Liver (tissue), 9 donors: Measurements from ENCODE around the gene SCAMP5. TPM values are rescaled to one million over a fixed set of nuclear protein-coding genes. Genes with fewer than 3 reads are reported as not detected.
A peak's percentile ranks its signal among the peaks of the same experiment; 100 is the strongest.

Experiments used
- DNase-seq: peaks from one replicate; pipeline ENCODE4 v3.0.0-alpha.2; 2017; ENCODE audit warnings: low spot score
- H3K27ac ChIP-seq, 2 donors: one replicate each; pipeline ENCODE4 v1.7.0; 2013; ENCODE audit warnings: inconsistent platforms in 2 of 2, low read length in 2 of 2, control low read depth in 1 of 2, low read depth in 1 of 2, mild to moderate bottlenecking in 1 of 2
- H3K27me3 ChIP-seq, 4 donors: one replicate each; pipeline versions ENCODE4 v1.6.1 to v1.7.0; 2013; ENCODE audit warnings: low read length in 3 of 4, inconsistent platforms in 1 of 4, mild to moderate bottlenecking in 1 of 4, moderate library complexity in 1 of 4; ENCODE audit not compliant: control insufficient read depth in 4 of 4, insufficient read depth in 4 of 4
- H3K36me3 ChIP-seq, 4 donors: one replicate each; pipeline versions ENCODE4 v1.6.1 to v1.7.0; 2013; ENCODE audit warnings: low read length in 3 of 4, mild to moderate bottlenecking in 3 of 4, low read depth in 1 of 4, moderate library complexity in 1 of 4; ENCODE audit not compliant: control insufficient read depth in 4 of 4, insufficient read depth in 3 of 4
- H3K4me1 ChIP-seq, 4 donors: one replicate each; pipeline versions ENCODE4 v1.6.1 to v1.7.0; 2013; ENCODE audit warnings: low read length in 3 of 4, mild to moderate bottlenecking in 3 of 4, moderate library complexity in 1 of 4; ENCODE audit not compliant: control insufficient read depth in 4 of 4, insufficient read depth in 4 of 4
- H3K4me3 ChIP-seq, 3 donors: one replicate each; pipeline versions ENCODE4 v1.6.1 to v1.7.0; 2013; ENCODE audit warnings: low read length in 3 of 3, control low read depth in 1 of 3, low read depth in 1 of 3, mild to moderate bottlenecking in 1 of 3
- H3K9ac ChIP-seq, 2 donors: one replicate each; pipeline ENCODE4 v1.7.0; 2013; ENCODE audit warnings: low read length in 2 of 2, mild to moderate bottlenecking in 2 of 2, moderate library complexity in 2 of 2, control low read depth in 1 of 2, low read depth in 1 of 2
- H3K9me3 ChIP-seq, 4 donors: one replicate each; pipeline versions ENCODE4 v1.6.1 to v1.7.0; 2013; ENCODE audit warnings: low read length in 3 of 4; ENCODE audit not compliant: control insufficient read depth in 4 of 4
- ATF3 ChIP-seq: IDR thresholded peaks from 2 replicates; pipeline ENCODE4 v1.6.1; 2016; ENCODE audit warnings: antibody characterized with exemption
- CTCF ChIP-seq: fragments of 150-350 bp; IDR thresholded peaks from 2 replicates; pipeline ENCODE4 v1.5.1; 2017; ENCODE audit warnings: improper control_type of control experiment, low read depth, low read length; ENCODE audit not compliant: missing input control
- FOXA1 ChIP-seq: IDR thresholded peaks from 2 replicates; pipeline ENCODE4 v1.6.1; 2016; ENCODE audit warnings: antibody characterized with exemption
- FOXA2 ChIP-seq: IDR thresholded peaks from 2 replicates; pipeline ENCODE4 v1.6.1; 2016; ENCODE audit warnings: antibody characterized with exemption
- GABPA ChIP-seq, 2 donors: IDR thresholded peaks in 1 of 2; conservative IDR thresholded peaks in 1 of 2; 2 replicates each; pipeline ENCODE4 v1.6.1; 2016; ENCODE audit warnings: antibody characterized with exemption in 2 of 2, mild to moderate bottlenecking in 1 of 2, moderate library complexity in 1 of 2
- HNF4A ChIP-seq, 2 donors: conservative IDR thresholded peaks; 2 replicates each; pipeline ENCODE4 v1.6.1; 2016; ENCODE audit warnings: antibody characterized with exemption in 2 of 2, mild to moderate bottlenecking in 2 of 2
- JUND ChIP-seq, 2 donors: IDR thresholded peaks; 2 replicates each; pipeline ENCODE4 v1.6.1; 2016; ENCODE audit warnings: antibody characterized with exemption in 2 of 2
- NR2F2 ChIP-seq: IDR thresholded peaks from 2 replicates; pipeline ENCODE4 v1.6.1; 2016; ENCODE audit warnings: antibody characterized with exemption
- RAD21 ChIP-seq, 2 donors: IDR thresholded peaks; 2 replicates each; pipeline ENCODE4 v1.6.1; 2016; ENCODE audit warnings: antibody characterized with exemption in 2 of 2, mild to moderate bottlenecking in 2 of 2
- RXRA ChIP-seq, 2 donors: IDR thresholded peaks; 2 replicates each; pipeline ENCODE4 v1.6.1; 2017 to 2018; ENCODE audit warnings: antibody characterized with exemption in 2 of 2, mild to moderate bottlenecking in 1 of 2
- SP1 ChIP-seq: IDR thresholded peaks from 2 replicates; pipeline ENCODE4 v1.6.1; 2018; ENCODE audit warnings: antibody characterized with exemption, mild to moderate bottlenecking
- TAF1 ChIP-seq: conservative IDR thresholded peaks from 2 replicates; pipeline ENCODE4 v1.6.1; 2016; ENCODE audit warnings: antibody characterized with exemption, mild to moderate bottlenecking
- YY1 ChIP-seq: IDR thresholded peaks from 2 replicates; pipeline ENCODE4 v1.6.1; 2016; ENCODE audit warnings: antibody characterized with exemption, mild to moderate bottlenecking
- ZBTB33 ChIP-seq: IDR thresholded peaks from 2 replicates; pipeline ENCODE4 v1.6.1; 2016; ENCODE audit warnings: antibody characterized with exemption
- WGBS: extraction: QIAGEN DNeasy Blood & Tissue Kit; methylation state at CpG from one replicate; pipeline ENCODE4 v1.1.7; 2013; 5-methylcytosine and 5-hydroxymethylcytosine counted together
- polyA plus RNA-seq, 2 donors: library from polyadenylated mRNA; stranded (reverse) in 1 of 2; unstranded in 1 of 2; fragments of 200-250 nt in 1 of 2; fragments of >200 nt in 1 of 2; fragmentation: Nextera tagmentation in 1 of 2; extraction: Ambion mirVana in 1 of 2; gene quantifications; one replicate each; pipeline versions ENCODE4 v1.2.1 to v1.2.3, GENCODE V29; 2013 to 2015
- total RNA-seq, 2 donors: library from RNA; depleted of rRNA; stranded (reverse); fragments of >200 nt; gene quantifications; one replicate each; pipeline ENCODE4 v1.2.3, GENCODE V29; 2014
- TF ChIP-seq, protein P1 (sequence below): IDR thresholded peaks from 2 replicates; pipeline ENCODE4 v1.6.1; 2016; ENCODE audit warnings: antibody characterized with exemption, mild to moderate bottlenecking
- donor health status: healthy.
- donor health status: healthy.
- donor health status: healthy.
- donor health status: healthy.
- donor health status: healthy.

Gene SCAMP5
- total and polyA plus RNA-seq, 4 donors: 0.50 to 7.5 (median 5.7) TPM

- DNase-seq: no peak
- no peak for TF ChIP-seq FOXA2
- TF ChIP-seq RXRA (IDR thresholded peaks at IDR 0.05): no peak
- H3K27me3 ChIP-seq: peaks cover 0 to 7% (median 4%) of the 10 kb centered on the region in 4 donors
- peak overlapping the region; percentile 52 to 69 for H3K27ac ChIP-seq
- peaks cover 17 to 28% (median 23%) of the 10 kb centered on the region in 4 donors for H3K4me1 ChIP-seq
- no peak overlapping the region for H3K9ac ChIP-seq
- WGBS: 8% methylated on average over 28 of the region's 28 CpGs
- no peaks in the 10 kb centered on the region for H3K9me3 ChIP-seq
- H3K36me3 ChIP-seq: no peaks in the 10 kb centered on the region
- peak overlapping the region in 2 of 3 donors; percentile 62 to 65 for H3K4me3 ChIP-seq
Observed at GRCh38 chr15:74957476-74958035, 37.8 kb upstream of the SCAMP5 start.

DNA sequence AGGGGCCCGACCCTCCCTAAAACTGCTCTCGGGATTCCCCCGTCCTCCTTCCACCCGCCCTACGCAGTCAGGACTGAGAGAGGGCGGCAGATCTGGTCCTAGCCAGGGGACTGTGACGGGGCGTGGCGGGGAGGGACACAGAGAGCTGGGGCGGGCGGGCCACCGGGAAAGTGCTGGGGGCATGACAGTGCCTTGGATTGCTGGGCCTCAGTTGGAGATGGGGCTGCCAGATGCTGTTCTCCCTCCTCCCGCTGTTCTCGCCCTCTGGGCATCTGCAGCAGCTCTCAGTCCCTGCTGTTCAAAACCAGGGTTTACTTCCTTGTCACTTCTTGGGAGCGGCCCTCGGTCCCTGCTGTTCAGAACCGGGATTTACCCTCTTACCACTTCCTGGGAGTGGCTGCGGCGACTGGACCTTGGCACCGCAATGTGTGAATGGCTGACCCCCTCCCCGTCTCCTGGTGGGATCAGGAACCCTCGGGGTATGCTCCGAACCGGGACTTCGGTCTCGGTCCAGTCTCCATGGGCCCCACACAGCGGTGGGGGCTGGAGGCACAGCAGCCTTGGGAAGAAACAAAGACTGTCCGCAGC, 36.9 kb upstream of the SCAMP5 start:
- no peak for TF ChIP-seq ATF3
- TF ChIP-seq JUND (IDR thresholded peaks at IDR 0.05): no peak
- TF ChIP-seq CTCF: peak; percentile 34
- no peak for TF ChIP-seq NR2F2
- TF ChIP-seq TAF1: no peak
- TF ChIP-seq, protein P1, sequence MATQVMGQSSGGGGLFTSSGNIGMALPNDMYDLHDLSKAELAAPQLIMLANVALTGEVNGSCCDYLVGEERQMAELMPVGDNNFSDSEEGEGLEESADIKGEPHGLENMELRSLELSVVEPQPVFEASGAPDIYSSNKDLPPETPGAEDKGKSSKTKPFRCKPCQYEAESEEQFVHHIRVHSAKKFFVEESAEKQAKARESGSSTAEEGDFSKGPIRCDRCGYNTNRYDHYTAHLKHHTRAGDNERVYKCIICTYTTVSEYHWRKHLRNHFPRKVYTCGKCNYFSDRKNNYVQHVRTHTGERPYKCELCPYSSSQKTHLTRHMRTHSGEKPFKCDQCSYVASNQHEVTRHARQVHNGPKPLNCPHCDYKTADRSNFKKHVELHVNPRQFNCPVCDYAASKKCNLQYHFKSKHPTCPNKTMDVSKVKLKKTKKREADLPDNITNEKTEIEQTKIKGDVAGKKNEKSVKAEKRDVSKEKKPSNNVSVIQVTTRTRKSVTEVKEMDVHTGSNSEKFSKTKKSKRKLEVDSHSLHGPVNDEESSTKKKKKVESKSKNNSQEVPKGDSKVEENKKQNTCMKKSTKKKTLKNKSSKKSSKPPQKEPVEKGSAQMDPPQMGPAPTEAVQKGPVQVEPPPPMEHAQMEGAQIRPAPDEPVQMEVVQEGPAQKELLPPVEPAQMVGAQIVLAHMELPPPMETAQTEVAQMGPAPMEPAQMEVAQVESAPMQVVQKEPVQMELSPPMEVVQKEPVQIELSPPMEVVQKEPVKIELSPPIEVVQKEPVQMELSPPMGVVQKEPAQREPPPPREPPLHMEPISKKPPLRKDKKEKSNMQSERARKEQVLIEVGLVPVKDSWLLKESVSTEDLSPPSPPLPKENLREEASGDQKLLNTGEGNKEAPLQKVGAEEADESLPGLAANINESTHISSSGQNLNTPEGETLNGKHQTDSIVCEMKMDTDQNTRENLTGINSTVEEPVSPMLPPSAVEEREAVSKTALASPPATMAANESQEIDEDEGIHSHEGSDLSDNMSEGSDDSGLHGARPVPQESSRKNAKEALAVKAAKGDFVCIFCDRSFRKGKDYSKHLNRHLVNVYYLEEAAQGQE: no peak
- peak in 1 of 2 donors; percentile 12 for TF ChIP-seq RAD21 (IDR thresholded peaks at IDR 0.05)
- peak in 1 of 2 donors; percentile 29 for TF ChIP-seq HNF4A (conservative IDR thresholded peaks at IDR 0.05)
- Histone ChIP-seq H3K27ac (no peak overlapping the region), H3K9me3 (no peaks in the 10 kb centered on the region), H3K4me3 (peak overlapping the region in 2 of 3 donors; percentile 37 to 52), H3K9ac (no peak overlapping the region), H3K4me1 (peaks cover 17 to 28% (median 23%) of the 10 kb centered on the region in 4 donors), H3K36me3 (no peaks in the 10 kb centered on the region), H3K27me3 (peaks cover 0 to 10% (median 4%) of the 10 kb centered on the region in 4 donors)
- WGBS: 4% methylated on average over 28 of the region's 28 CpGs
- DNase-seq: no peak

DNA sequence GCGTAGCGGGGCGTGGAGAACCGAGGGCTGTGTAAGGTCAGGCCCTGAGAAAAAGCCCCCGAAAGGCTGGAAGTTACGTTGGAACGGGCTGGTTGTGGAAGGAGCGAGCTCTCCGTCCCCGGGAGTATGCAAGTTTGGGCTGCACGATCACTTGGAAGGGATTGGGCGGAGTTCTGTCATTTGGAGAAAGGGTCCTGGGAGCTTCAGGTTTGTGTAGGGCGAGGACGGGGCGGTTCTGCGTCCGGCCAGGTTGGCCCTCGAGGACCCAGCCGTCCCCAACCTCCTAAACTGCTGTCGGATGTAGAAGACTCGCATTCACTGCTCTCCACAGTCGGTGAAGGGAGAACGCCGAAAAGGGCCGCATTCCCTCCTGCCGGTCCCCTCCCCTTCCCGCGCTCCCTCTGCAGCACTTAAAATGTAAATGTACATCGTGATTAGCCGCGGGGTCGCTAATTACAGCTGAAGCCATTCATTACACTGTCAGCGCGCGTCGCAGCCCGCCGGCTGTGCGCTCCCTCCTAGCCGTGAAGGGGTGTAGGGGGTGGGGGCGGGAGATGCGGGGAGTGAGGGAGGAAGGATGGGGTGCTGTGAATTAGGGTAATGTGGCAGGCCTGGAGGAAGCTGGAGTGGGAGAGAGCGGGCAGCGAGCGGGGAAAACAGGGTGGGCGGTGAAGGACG, 36.3 kb upstream of the SCAMP5 start:
- Histone ChIP-seq H3K9me3 (no peaks in the 10 kb centered on the region), H3K4me3 (peak overlapping the region in 2 of 3 donors; percentile 37 to 52), H3K36me3 (no peaks in the 10 kb centered on the region), H3K27me3 (peaks cover 0 to 11% (median 4%) of the 10 kb centered on the region in 4 donors), H3K27ac (no peak overlapping the region), H3K4me1 (peaks cover 17 to 28% (median 23%) of the 10 kb centered on the region in 4 donors), H3K9ac (no peak overlapping the region)
- no peak for DNase-seq
- WGBS: 9% methylated on average over 47 of the region's 47 CpGs
- TF ChIP-seq SP1 (no peak), JUND (IDR thresholded peaks at IDR 0.05) (no peak), TAF1 (no peak), ATF3 (no peak), HNF4A (conservative IDR thresholded peaks at IDR 0.05) (no peak), RAD21 (IDR thresholded peaks at IDR 0.05) (no peak), GABPA (IDR thresholded peaks at IDR 0.05 in 1 of 2, conservative IDR thresholded peaks at IDR 0.05 in 1 of 2) (no peak), NR2F2 (no peak), FOXA2 (no peak), FOXA1 (no peak), ZBTB33 (no peak), YY1 (no peak)
